Measurements from ENCODE around the gene SCN7A. TPM values are rescaled to one million over a fixed set of nuclear protein-coding genes. Genes with fewer than 3 reads are reported as not detected.

SCN7A gene
- polyA plus RNA-seq, 1 experiment = not detected

DNA sequence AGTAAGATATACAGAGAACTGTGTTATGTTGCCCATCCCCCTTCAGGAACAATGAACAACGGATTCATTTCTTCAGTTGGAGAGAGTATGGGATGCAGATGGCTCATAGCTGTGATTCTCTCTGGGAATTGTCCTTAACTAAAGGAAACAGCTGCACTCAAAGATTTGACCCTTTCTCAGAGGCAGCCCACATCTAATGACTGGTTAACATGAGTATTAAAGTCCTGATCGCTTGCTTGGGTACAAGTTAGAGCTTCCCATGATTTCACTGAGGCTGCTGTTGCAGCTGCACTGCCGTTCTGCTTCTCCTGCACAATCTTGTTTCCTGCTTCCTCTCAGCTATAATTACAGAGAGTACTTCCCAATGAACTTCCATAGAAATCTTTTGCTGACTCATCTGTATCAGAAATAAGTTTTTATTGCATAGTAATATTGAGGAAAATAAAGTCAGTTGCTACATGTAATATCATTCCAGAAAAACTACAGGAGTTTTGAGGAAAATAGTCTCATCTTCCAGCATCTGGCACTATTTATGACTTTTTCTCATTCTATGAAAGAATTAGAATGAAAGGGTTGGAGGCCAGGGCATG, 105.5 kb downstream of the SCN7A start:
- ChIA-PET POLR2A (no interaction called here), CTCF (interaction anchor here (0.5 to 1.7 kb wide), 3 partner anchors 12 to 220 kb away, joined by 3 to 4 read pairs (median 3); partner anchors contain the start of gene SCN9A)
- Histone ChIP-seq H3K4me3 (ENCODE audit: low read depth, low read length) (no peak overlapping the region), H3K36me3 (ENCODE audit: control insufficient read depth, insufficient read depth, low read length) (no peaks in the 10 kb centered on the region), H3K27me3 (ENCODE audit: control insufficient read depth, insufficient read depth, low read length) (no peaks in the 10 kb centered on the region)
- no peak for DNase-seq (ENCODE audit: low read depth)
- TF ChIP-seq, protein P1, sequence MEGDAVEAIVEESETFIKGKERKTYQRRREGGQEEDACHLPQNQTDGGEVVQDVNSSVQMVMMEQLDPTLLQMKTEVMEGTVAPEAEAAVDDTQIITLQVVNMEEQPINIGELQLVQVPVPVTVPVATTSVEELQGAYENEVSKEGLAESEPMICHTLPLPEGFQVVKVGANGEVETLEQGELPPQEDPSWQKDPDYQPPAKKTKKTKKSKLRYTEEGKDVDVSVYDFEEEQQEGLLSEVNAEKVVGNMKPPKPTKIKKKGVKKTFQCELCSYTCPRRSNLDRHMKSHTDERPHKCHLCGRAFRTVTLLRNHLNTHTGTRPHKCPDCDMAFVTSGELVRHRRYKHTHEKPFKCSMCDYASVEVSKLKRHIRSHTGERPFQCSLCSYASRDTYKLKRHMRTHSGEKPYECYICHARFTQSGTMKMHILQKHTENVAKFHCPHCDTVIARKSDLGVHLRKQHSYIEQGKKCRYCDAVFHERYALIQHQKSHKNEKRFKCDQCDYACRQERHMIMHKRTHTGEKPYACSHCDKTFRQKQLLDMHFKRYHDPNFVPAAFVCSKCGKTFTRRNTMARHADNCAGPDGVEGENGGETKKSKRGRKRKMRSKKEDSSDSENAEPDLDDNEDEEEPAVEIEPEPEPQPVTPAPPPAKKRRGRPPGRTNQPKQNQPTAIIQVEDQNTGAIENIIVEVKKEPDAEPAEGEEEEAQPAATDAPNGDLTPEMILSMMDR (IDR thresholded peaks at IDR 0.05; ENCODE audit: insufficient read depth, low read depth, low read length) = no peak

GRCh38 chr2:166385313-166385712, 108.7 kb downstream of the SCN7A start:
- Histone ChIP-seq H3K36me3 (ENCODE audit: control insufficient read depth, insufficient read depth, low read length) (no peaks in the 10 kb centered on the region), H3K27me3 (ENCODE audit: control insufficient read depth, insufficient read depth, low read length) (no peaks in the 10 kb centered on the region), H3K4me3 (ENCODE audit: low read depth, low read length) (no peak overlapping the region)
- no peak for DNase-seq (ENCODE audit: low read depth)
- TF ChIP-seq, protein P1 (IDR thresholded peaks at IDR 0.05; ENCODE audit: insufficient read depth, low read depth, low read length) = no peak
- ChIA-PET POLR2A (no interaction called here), CTCF (interaction anchor here (0.7 to 3.8 kb wide), 13 partner anchors 9 to 212 kb away, joined by 3 to 33 read pairs (median 5); partner anchors contain the start of gene SCN9A)

GRCh38 chr2:166384774-166385173, 109.3 kb downstream of the SCN7A start:
- POLR2A ChIA-PET = no interaction called here
- Histone ChIP-seq H3K4me3 (ENCODE audit: low read depth, low read length) (no peak overlapping the region), H3K27me3 (ENCODE audit: control insufficient read depth, insufficient read depth, low read length) (no peaks in the 10 kb centered on the region), H3K36me3 (ENCODE audit: control insufficient read depth, insufficient read depth, low read length) (no peaks in the 10 kb centered on the region)
- TF ChIP-seq, protein P1 (IDR thresholded peaks at IDR 0.05; ENCODE audit: insufficient read depth, low read depth, low read length) = peak; percentile 39
- DNase-seq (ENCODE audit: low read depth) = no peak
- CTCF ChIA-PET = interaction anchor here (0.7 to 3.8 kb wide), 10 partner anchors 9 to 211 kb away, joined by 3 to 33 read pairs (median 6); partner anchors contain the start of gene SCN9A

- Histone ChIP-seq H3K4me3 (ENCODE audit: low read depth, low read length) (no peak overlapping the region), H3K27me3 (ENCODE audit: control insufficient read depth, insufficient read depth, low read length) (no peaks in the 10 kb centered on the region), H3K36me3 (ENCODE audit: control insufficient read depth, insufficient read depth, low read length) (no peaks in the 10 kb centered on the region)
- ChIA-PET POLR2A (interaction anchor here (0.6 kb wide), 1 partner anchor 26 kb away, joined by 3 read pairs; no protein-coding TSS in a partner anchor), CTCF (interaction anchor here (0.8 to 1.0 kb wide), 2 partner anchors 21 kb away, joined by 3 to 4 read pairs; no protein-coding TSS in a partner anchor)
- no peak for DNase-seq (ENCODE audit: low read depth)
- TF ChIP-seq, protein P1 (IDR thresholded peaks at IDR 0.05; ENCODE audit: insufficient read depth, low read depth, low read length) = no peak
Observed at GRCh38 chr2:166382448-166382847, 111.6 kb downstream of the SCN7A start.

DNA sequence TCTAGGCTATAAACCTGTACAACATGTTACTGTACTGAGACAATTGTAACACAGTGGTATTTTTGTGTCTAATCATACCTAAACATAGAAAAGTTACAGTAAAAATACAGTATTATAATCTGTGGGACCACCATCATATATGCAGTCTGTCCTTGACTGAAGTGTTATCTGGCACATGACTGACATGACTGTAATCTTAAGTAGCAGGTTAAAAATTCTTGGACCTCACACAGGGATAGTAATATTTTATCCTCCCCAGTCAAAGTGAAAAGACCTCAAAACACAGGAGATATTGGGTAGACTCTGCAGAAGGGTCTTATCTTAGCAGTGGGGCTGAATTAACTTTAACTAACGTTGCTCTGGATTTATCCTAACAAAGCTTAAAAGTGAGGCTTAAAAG, 113.4 kb downstream of the SCN7A start:
- POLR2A ChIA-PET = no interaction called here
- H3K27me3 ChIP-seq (ENCODE audit: control insufficient read depth, insufficient read depth, low read length) = no peaks in the 10 kb centered on the region
- no peak for DNase-seq (ENCODE audit: low read depth)
- H3K36me3 ChIP-seq (ENCODE audit: control insufficient read depth, insufficient read depth, low read length) = no peaks in the 10 kb centered on the region
- TF ChIP-seq, protein P1 (IDR thresholded peaks at IDR 0.05; ENCODE audit: insufficient read depth, low read depth, low read length) = no peak
- CTCF ChIA-PET = no interaction called here
- H3K4me3 ChIP-seq (ENCODE audit: low read depth, low read length) = no peak overlapping the region
